ENCODE data around the gene ARMC9.

ARMC9 gene

GRCh38 chr2:231272991-231273390, 74.6 kb downstream of the ARMC9 start:
- Histone ChIP-seq H3K9me3 (no peaks in the 10 kb centered on the region), H3K36me3 (no peaks in the 10 kb centered on the region), H3K9ac (no peak overlapping the region), H3K27me3 (no peaks in the 10 kb centered on the region), H3K4me2 (no peak overlapping the region; the same call in 1 of the 2 replicates), H3K4me3 (no peak overlapping the region), H4K20me1 (no peaks in the 10 kb centered on the region), H3K4me1 (peaks cover 40% of the 10 kb centered on the region), H3K27ac (no peak overlapping the region)
- no peak for TF ChIP-seq Cebpa-rat (IDR thresholded peaks at IDR 0.05)

- no peaks in the 10 kb centered on the region for H3K27me3 ChIP-seq
- no peaks in the 10 kb centered on the region for H4K20me1 ChIP-seq
- TF ChIP-seq Cebpa-rat (IDR thresholded peaks at IDR 0.05) = no peak
- no peak overlapping the region for H3K4me3 ChIP-seq
- H3K9me3 ChIP-seq = no peaks in the 10 kb centered on the region
- no peaks in the 10 kb centered on the region for H3K36me3 ChIP-seq
- no peak overlapping the region for H3K9ac ChIP-seq
- peak overlapping the region; percentile 70 for H3K4me2 ChIP-seq
- H3K27ac ChIP-seq = no peak overlapping the region
- H3K4me1 ChIP-seq = peaks cover 80% of the 10 kb centered on the region
These were observed 78.6 kb downstream of the ARMC9 start for GRCh38 chr2:231276987-231277386.

GRCh38 chr2:231277962-231278361, 79.5 kb downstream of the ARMC9 start:
- Histone ChIP-seq H3K36me3 (no peaks in the 10 kb centered on the region), H3K4me1 (peaks cover 78% of the 10 kb centered on the region), H3K4me2 (peak overlapping the region; percentile 70), H4K20me1 (no peaks in the 10 kb centered on the region), H3K27ac (no peak overlapping the region), H3K9ac (no peak overlapping the region), H3K9me3 (no peaks in the 10 kb centered on the region), H3K4me3 (no peak overlapping the region), H3K27me3 (no peaks in the 10 kb centered on the region)
- no peak for TF ChIP-seq Cebpa-rat (IDR thresholded peaks at IDR 0.05)

GRCh38 chr2:231278868-231279267, 80.4 kb downstream of the ARMC9 start:
- H3K36me3 ChIP-seq = no peaks in the 10 kb centered on the region
- no peak for TF ChIP-seq Cebpa-rat (IDR thresholded peaks at IDR 0.05)

GRCh38 chr2:231280846-231281245, 82.4 kb downstream of the ARMC9 start:
- no peak overlapping the region for H3K4me3 ChIP-seq
- H3K4me1 ChIP-seq = peaks cover 56% of the 10 kb centered on the region
- H4K20me1 ChIP-seq = no peaks in the 10 kb centered on the region
- TF ChIP-seq Cebpa-rat (IDR thresholded peaks at IDR 0.05) = no peak
- no peak overlapping the region for H3K27ac ChIP-seq
- no peaks in the 10 kb centered on the region for H3K27me3 ChIP-seq
- peak overlapping the region; percentile 59 for H3K4me2 ChIP-seq
- no peak overlapping the region for H3K9ac ChIP-seq
- H3K36me3 ChIP-seq = no peaks in the 10 kb centered on the region
- H3K9me3 ChIP-seq = no peaks in the 10 kb centered on the region

More at GRCh38 chr2:231278868-231279267, 80.4 kb downstream of the ARMC9 start:
- Histone ChIP-seq H3K27ac (peak overlapping the region; percentile 31), H4K20me1 (no peaks in the 10 kb centered on the region), H3K4me3 (no peak overlapping the region), H3K4me2 (peak overlapping the region; percentile 70), H3K9ac (no peak overlapping the region), H3K4me1 (peaks cover 69% of the 10 kb centered on the region), H3K9me3 (no peaks in the 10 kb centered on the region), H3K27me3 (no peaks in the 10 kb centered on the region)

GRCh38 chr2:231284296-231284695, 85.9 kb downstream of the ARMC9 start:
- Histone ChIP-seq H3K27me3 (no peaks in the 10 kb centered on the region), H3K36me3 (no peaks in the 10 kb centered on the region), H3K9ac (no peak overlapping the region), H3K4me1 (peaks cover 27% of the 10 kb centered on the region), H3K4me2 (no peak overlapping the region), H4K20me1 (no peaks in the 10 kb centered on the region), H3K9me3 (no peaks in the 10 kb centered on the region), H3K27ac (no peak overlapping the region), H3K4me3 (no peak overlapping the region)
- no peak for TF ChIP-seq Cebpa-rat (IDR thresholded peaks at IDR 0.05)

- Histone ChIP-seq H3K4me2 (no peak overlapping the region), H3K27ac (no peak overlapping the region), H3K36me3 (no peaks in the 10 kb centered on the region), H3K27me3 (no peaks in the 10 kb centered on the region), H3K4me1 (no peaks in the 10 kb centered on the region), H3K9me3 (no peaks in the 10 kb centered on the region), H4K20me1 (no peaks in the 10 kb centered on the region), H3K4me3 (no peak overlapping the region), H3K9ac (no peak overlapping the region)
- TF ChIP-seq Cebpa-rat (IDR thresholded peaks at IDR 0.05) = no peak
These were observed 88.5 kb downstream of the ARMC9 start for GRCh38 chr2:231286964-231287363.

GRCh38 chr2:231287696-231288095, 89.3 kb downstream of the ARMC9 start:
- peaks cover 5% of the 10 kb centered on the region for H3K4me1 ChIP-seq
- H3K4me3 ChIP-seq = no peak overlapping the region
- no peak overlapping the region for H3K27ac ChIP-seq
- H3K36me3 ChIP-seq = no peaks in the 10 kb centered on the region
- TF ChIP-seq Cebpa-rat (IDR thresholded peaks at IDR 0.05) = no peak
- H3K9ac ChIP-seq = no peak overlapping the region
- no peak overlapping the region for H3K4me2 ChIP-seq
- no peaks in the 10 kb centered on the region for H3K27me3 ChIP-seq
- no peaks in the 10 kb centered on the region for H4K20me1 ChIP-seq
- no peaks in the 10 kb centered on the region for H3K9me3 ChIP-seq

GRCh38 chr2:231288590-231288989, 90.2 kb downstream of the ARMC9 start:
- no peak overlapping the region for H3K27ac ChIP-seq
- H3K4me1 ChIP-seq = peaks cover 14% of the 10 kb centered on the region
- TF ChIP-seq Cebpa-rat (IDR thresholded peaks at IDR 0.05) = no peak
- no peak overlapping the region for H3K4me3 ChIP-seq
- no peak overlapping the region for H3K9ac ChIP-seq
- no peak overlapping the region for H3K4me2 ChIP-seq
- H3K27me3 ChIP-seq = no peaks in the 10 kb centered on the region
- no peaks in the 10 kb centered on the region for H4K20me1 ChIP-seq
- H3K36me3 ChIP-seq = no peaks in the 10 kb centered on the region
- no peaks in the 10 kb centered on the region for H3K9me3 ChIP-seq

- no peak overlapping the region for H3K4me3 ChIP-seq
- no peak overlapping the region for H3K4me2 ChIP-seq
- H3K27ac ChIP-seq = no peak overlapping the region
- H4K20me1 ChIP-seq = no peaks in the 10 kb centered on the region
- H3K4me1 ChIP-seq = peaks cover 32% of the 10 kb centered on the region
- no peak overlapping the region for H3K9ac ChIP-seq
- no peaks in the 10 kb centered on the region for H3K9me3 ChIP-seq
- TF ChIP-seq Cebpa-rat (IDR thresholded peaks at IDR 0.05) = no peak
- no peaks in the 10 kb centered on the region for H3K36me3 ChIP-seq
- no peaks in the 10 kb centered on the region for H3K27me3 ChIP-seq
These were observed 92.0 kb downstream of the ARMC9 start for GRCh38 chr2:231290321-231291015.

All from BLaER1 (cell line).